GM23248 (cell line): ENCODE results near the gene MPND.

Experiments used
- EZH2 ChIP-seq: fragments of 200-600 bp; sonication (generic); IDR thresholded peaks from 2 replicates; pipeline ENCODE4 v1.6.1; 2018; ENCODE audit warnings: antibody characterized with exemption, mild to moderate bottlenecking; ENCODE audit not compliant: insufficient read depth, poor library complexity, severe bottlenecking
- EZH2phosphoT487 ChIP-seq: fragments of 200-600 bp; sonication (generic); IDR thresholded peaks from 2 replicates; pipeline ENCODE4 v1.6.1; 2018; ENCODE audit warnings: antibody characterized with exemption, moderate library complexity, mild to moderate bottlenecking, low read depth; ENCODE audit not compliant: insufficient read depth

GRCh38 chr19:4365791-4366665 lies 22.7 kb downstream of the MPND start:
- TF ChIP-seq EZH2 (no peak), EZH2phosphoT487 (no peak)
